Activated naive CD8-positive, alpha-beta T cell (primary cell): Measurements from ENCODE around the gene ACTR3C.
"Not testable (repeated sequence)": the region's sequence is repeated elsewhere in the genome, so short reads cannot be mapped to it uniquely, and the experiment has no call there.

Source experiments
- H3K27ac Mint-ChIP-seq: one replicate; pipeline ENCODE4 v1.8.0; 2021; ENCODE audit warnings: mixed read lengths
- H3K27me3 Mint-ChIP-seq: one replicate; pipeline ENCODE4 v1.8.0; 2021; ENCODE audit warnings: mixed read lengths
- H3K36me3 Mint-ChIP-seq: one replicate; pipeline ENCODE4 v1.8.0; 2021; ENCODE audit warnings: mixed read lengths
- H3K4me1 Mint-ChIP-seq: one replicate; pipeline ENCODE4 v1.8.0; 2021; ENCODE audit warnings: low read depth, mixed read lengths
- H3K4me3 Mint-ChIP-seq: one replicate; pipeline ENCODE4 v1.8.0; 2021; ENCODE audit warnings: mild to moderate bottlenecking, mixed read lengths
- H3K9me3 Mint-ChIP-seq: one replicate; pipeline ENCODE4 v1.8.0; 2021; ENCODE audit warnings: low read depth, mixed read lengths

The ACTR3C gene

GRCh38 chr7:150332852-150333635, 9.7 kb upstream of the ACTR3C start:
- Mint-ChIP-seq H3K36me3 (peaks cover 3% of the 10 kb centered on the region), H3K9me3 (no peaks in the 10 kb centered on the region)

GRCh38 chr7:150330211-150330885, 7.0 kb upstream of the ACTR3C start:
- peaks cover 8% of the 10 kb centered on the region for H3K4me1 Mint-ChIP-seq
- H3K4me3 Mint-ChIP-seq, result no peak overlapping the region
- H3K27ac Mint-ChIP-seq, result no peak overlapping the region
- H3K27me3 Mint-ChIP-seq, result no peaks in the 10 kb centered on the region
- peaks cover 8% of the 10 kb centered on the region for H3K36me3 Mint-ChIP-seq
- H3K9me3 Mint-ChIP-seq, result no peaks in the 10 kb centered on the region

More at GRCh38 chr7:150332852-150333635, 9.7 kb upstream of the ACTR3C start:
- Mint-ChIP-seq H3K4me1 (peaks cover 2% of the 10 kb centered on the region), H3K27ac (peak overlapping the region; percentile 10), H3K4me3 (no peak overlapping the region), H3K27me3 (no peaks in the 10 kb centered on the region)

- Mint-ChIP-seq H3K4me1 (peaks cover 16% of the 10 kb centered on the region), H3K9me3 (no peaks in the 10 kb centered on the region), H3K36me3 (peaks cover 14% of the 10 kb centered on the region), H3K4me3 (no peak overlapping the region), H3K27me3 (no peaks in the 10 kb centered on the region), H3K27ac (no peak overlapping the region)
Measured at GRCh38 chr7:150329331-150330120, 6.2 kb upstream of the ACTR3C start.

GRCh38 chr7:150327308-150327707, 4.0 kb upstream of the ACTR3C start:
- Mint-ChIP-seq H3K9me3 (no peaks in the 10 kb centered on the region), H3K27ac (no peak overlapping the region), H3K27me3 (no peaks in the 10 kb centered on the region), H3K4me1 (peaks cover 32% of the 10 kb centered on the region), H3K36me3 (peaks cover 14% of the 10 kb centered on the region), H3K4me3 (no peak overlapping the region)

- H3K4me1 Mint-ChIP-seq, result peaks cover 37% of the 10 kb centered on the region
- no peaks in the 10 kb centered on the region for H3K9me3 Mint-ChIP-seq
- H3K4me3 Mint-ChIP-seq, result no peak overlapping the region
- no peaks in the 10 kb centered on the region for H3K27me3 Mint-ChIP-seq
- peaks cover 14% of the 10 kb centered on the region for H3K36me3 Mint-ChIP-seq
- no peak overlapping the region for H3K27ac Mint-ChIP-seq
Measured at GRCh38 chr7:150326657-150327268, 3.4 kb upstream of the ACTR3C start.

- Mint-ChIP-seq H3K27ac (peak overlapping the region; percentile 54), H3K4me3 (peak overlapping the region; percentile 35), H3K36me3 (peaks cover 15% of the 10 kb centered on the region), H3K9me3 (no peaks in the 10 kb centered on the region), H3K27me3 (no peaks in the 10 kb centered on the region), H3K4me1 (peaks cover 43% of the 10 kb centered on the region)
Measured at GRCh38 chr7:150325901-150326300, 2.6 kb upstream of the ACTR3C start.

- H3K27me3 Mint-ChIP-seq, result no peaks in the 10 kb centered on the region
- peak overlapping the region; percentile 98 for H3K4me3 Mint-ChIP-seq
- H3K9me3 Mint-ChIP-seq, result no peaks in the 10 kb centered on the region
- peaks cover 47% of the 10 kb centered on the region for H3K4me1 Mint-ChIP-seq
- H3K36me3 Mint-ChIP-seq, result peaks cover 15% of the 10 kb centered on the region
- peak overlapping the region; percentile 99 for H3K27ac Mint-ChIP-seq
Measured at GRCh38 chr7:150325110-150325611, 1.8 kb upstream of the ACTR3C start.

GRCh38 chr7:150324373-150324961, 1.1 kb upstream of the ACTR3C start:
- no peaks in the 10 kb centered on the region for H3K27me3 Mint-ChIP-seq
- H3K9me3 Mint-ChIP-seq, result no peaks in the 10 kb centered on the region
- H3K4me1 Mint-ChIP-seq, result peaks cover 50% of the 10 kb centered on the region
- H3K27ac Mint-ChIP-seq, result peak overlapping the region; percentile 99
- H3K4me3 Mint-ChIP-seq, result peak overlapping the region; percentile 98
- peaks cover 15% of the 10 kb centered on the region for H3K36me3 Mint-ChIP-seq

- Mint-ChIP-seq H3K36me3 (peaks cover 15% of the 10 kb centered on the region), H3K27ac (peak overlapping the region; percentile 99), H3K4me3 (peak overlapping the region; percentile 98), H3K9me3 (no peaks in the 10 kb centered on the region), H3K27me3 (no peaks in the 10 kb centered on the region), H3K4me1 (peaks cover 50% of the 10 kb centered on the region)
Measured at GRCh38 chr7:150323682-150324372, 482 bp upstream of the ACTR3C start.

GRCh38 chr7:150322114-150322832, 1.1 kb downstream of the ACTR3C start:
- Mint-ChIP-seq H3K9me3 (no peaks in the 10 kb centered on the region), H3K4me1 (peaks cover 52% of the 10 kb centered on the region), H3K36me3 (peaks cover 20% of the 10 kb centered on the region), H3K27ac (peak overlapping the region; percentile 98), H3K27me3 (no peaks in the 10 kb centered on the region), H3K4me3 (peak overlapping the region; percentile 96)

- Mint-ChIP-seq H3K4me3 (peak overlapping the region; percentile 96), H3K27ac (peak overlapping the region; percentile 98), H3K9me3 (no peaks in the 10 kb centered on the region), H3K27me3 (no peaks in the 10 kb centered on the region), H3K4me1 (peaks cover 50% of the 10 kb centered on the region), H3K36me3 (peaks cover 17% of the 10 kb centered on the region)
Measured at GRCh38 chr7:150321788-150322113, 1.6 kb downstream of the ACTR3C start.

GRCh38 chr7:150317748-150318444, 5.4 kb downstream of the ACTR3C start:
- Mint-ChIP-seq H3K27ac (peak overlapping the region; percentile 38), H3K36me3 (peaks cover 10% of the 10 kb centered on the region), H3K4me3 (no peak overlapping the region), H3K27me3 (no peaks in the 10 kb centered on the region), H3K9me3 (no peaks in the 10 kb centered on the region), H3K4me1 (peaks cover 27% of the 10 kb centered on the region)

- not testable (repeated sequence) for H3K9me3 Mint-ChIP-seq, H3K36me3 Mint-ChIP-seq, H3K4me3 Mint-ChIP-seq, H3K27me3 Mint-ChIP-seq, H3K27ac Mint-ChIP-seq
- H3K4me1 Mint-ChIP-seq, result peaks cover 19% of the 10 kb centered on the region
Measured at GRCh38 chr7:150316987-150317386, 6.4 kb downstream of the ACTR3C start.
